Gastrocnemius medialis (tissue), 4 donors: ENCODE measurements around the gene PALLD.

ENCODE experiments used
- CTCF ChIP-seq, 5 experiments: fragments of 450-650 bp in 3 of 5; fragments of 200-600 bp in 2 of 5; sonication (generic) in 2 of 5; IDR thresholded peaks in 4 of 5; conservative IDR thresholded peaks in 1 of 5; 1 replicate in 4 of 5; 2 replicates in 1 of 5; pipeline ENCODE4 v1.5.1; 2016 to 2019; ENCODE audit warnings: antibody characterized with exemption in 5 of 5, mild to moderate bottlenecking in 3 of 5, moderate library complexity in 3 of 5
- POLR2A ChIP-seq, 2 donors: fragments of 450-650 bp; IDR thresholded peaks; one replicate each; pipeline ENCODE4 v1.6.1; 2017; ENCODE audit warnings: antibody characterized with exemption in 2 of 2, mild to moderate bottlenecking in 2 of 2, moderate library complexity in 2 of 2

- TF ChIP-seq CTCF (IDR thresholded peaks at IDR 0.05 in 4 of 5, conservative IDR thresholded peaks at IDR 0.05 in 1 of 5) (no peak), POLR2A (IDR thresholded peaks at IDR 0.05) (no peak)
Observed at GRCh38 chr4:168886351-168886750, 389.5 kb downstream of the PALLD start.
